K562 (cell line): ENCODE data around the gene CLCF1.
"Not testable (repeated sequence)": the region's sequence is repeated elsewhere in the genome, so short reads cannot be mapped to it uniquely, and the experiment has no call there.

Experiments used
- EHMT2 ChIP-seq: fragments of 450-650 bp; IDR thresholded peaks from 2 replicates; pipeline ENCODE4 v1.6.1; 2018; ENCODE audit warnings: antibody characterized with exemption
- FOXA3 ChIP-seq, 2 experiments: fragments of 450-650 bp in 1 of 2; sonication (generic) in 1 of 2; formaldehyde crosslinking; IDR thresholded peaks in 1 of 2; conservative IDR thresholded peaks in 1 of 2; 2 replicates each; pipeline versions ENCODE4 v1.4.0 to v1.8.0; 2020 to 2022; ENCODE audit warnings: mild to moderate bottlenecking in 2 of 2, missing genetic modification reagents in 1 of 2
- HDGF ChIP-seq: fragments of 450-650 bp; IDR thresholded peaks from 2 replicates; pipeline ENCODE4 v1.6.1; 2016
- NFXL1 ChIP-seq: fragments of 450-650 bp; formaldehyde crosslinking; IDR thresholded peaks from 2 replicates; pipeline ENCODE4 v1.4.0; 2021; ENCODE audit warnings: mild to moderate bottlenecking
- SP1 ChIP-seq: sonication (generic); formaldehyde crosslinking; IDR thresholded peaks from 2 replicates; pipeline ENCODE4 v1.8.1; 2022; ENCODE audit warnings: mild to moderate bottlenecking, missing genetic modification reagents
- ZNF274 ChIP-seq: IDR thresholded peaks from 2 replicates; pipeline ENCODE4 v1.6.1; 2011; ENCODE audit warnings: low read depth, mild to moderate bottlenecking, low read length, moderate library complexity, borderline replicate concordance
- TF ChIP-seq, protein P1 (sequence below), 2 experiments: IDR thresholded peaks in 1 of 2; conservative IDR thresholded peaks in 1 of 2; 2 replicates each; pipeline ENCODE4 v1.6.1; 2016; ENCODE audit warnings: low read depth in 2 of 2, mild to moderate bottlenecking in 1 of 2, missing compliant biosample characterization in 1 of 2, missing genetic modification characterization in 1 of 2, moderate library complexity in 1 of 2
- TF ChIP-seq, protein P2 (sequence below), 3 experiments: IDR thresholded peaks in 2 of 3; conservative IDR thresholded peaks in 1 of 3; 2 replicates each; pipeline ENCODE4 v1.5.1; 2011 to 2012; ENCODE audit warnings: low read length in 3 of 3, mild to moderate bottlenecking in 3 of 3, control low read depth in 2 of 3, improper control_type of control experiment in 1 of 3, inconsistent platforms in 1 of 3, low read depth in 1 of 3, mixed read lengths in 1 of 3, moderate library complexity in 1 of 3; ENCODE audit not compliant: insufficient read depth in 2 of 3
- TF ChIP-seq, protein P3 (sequence below): fragments of 450-650 bp; formaldehyde crosslinking; IDR thresholded peaks from 2 replicates; pipeline ENCODE4 v1.4.0; 2020; ENCODE audit warnings: mild to moderate bottlenecking, moderate library complexity

DNA sequence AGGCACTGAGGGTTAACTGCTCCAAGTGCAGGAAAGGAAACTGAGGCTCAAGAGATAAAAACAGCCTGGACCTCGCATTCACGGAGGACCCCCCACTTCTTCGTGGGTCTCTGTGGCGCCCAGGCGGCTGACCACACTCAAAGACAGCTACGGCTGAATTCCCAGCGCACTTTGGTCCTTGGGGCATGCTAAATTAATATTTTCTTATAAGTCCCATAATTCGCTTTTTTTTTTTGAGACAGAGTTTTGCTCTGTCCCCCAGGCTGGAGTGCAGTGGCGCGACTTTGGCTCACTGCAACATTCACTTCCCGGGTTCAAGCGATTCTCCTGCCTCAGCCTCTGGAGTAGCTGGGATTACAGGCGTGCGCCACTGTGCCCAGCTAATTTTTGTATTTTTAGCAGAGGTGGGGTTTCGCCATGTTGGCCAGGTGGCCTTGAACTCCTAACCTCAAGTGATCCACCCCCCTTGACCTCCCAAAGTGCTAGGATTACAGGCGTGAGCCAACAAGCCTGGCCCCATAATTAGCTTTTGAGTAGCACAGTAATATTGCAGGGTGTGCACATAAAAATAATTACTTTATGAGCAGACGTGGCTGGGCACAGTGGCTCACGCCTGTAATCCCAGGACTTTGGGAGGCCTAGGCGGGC, 28.9 kb upstream of the CLCF1 start:
- TF ChIP-seq, protein P1, sequence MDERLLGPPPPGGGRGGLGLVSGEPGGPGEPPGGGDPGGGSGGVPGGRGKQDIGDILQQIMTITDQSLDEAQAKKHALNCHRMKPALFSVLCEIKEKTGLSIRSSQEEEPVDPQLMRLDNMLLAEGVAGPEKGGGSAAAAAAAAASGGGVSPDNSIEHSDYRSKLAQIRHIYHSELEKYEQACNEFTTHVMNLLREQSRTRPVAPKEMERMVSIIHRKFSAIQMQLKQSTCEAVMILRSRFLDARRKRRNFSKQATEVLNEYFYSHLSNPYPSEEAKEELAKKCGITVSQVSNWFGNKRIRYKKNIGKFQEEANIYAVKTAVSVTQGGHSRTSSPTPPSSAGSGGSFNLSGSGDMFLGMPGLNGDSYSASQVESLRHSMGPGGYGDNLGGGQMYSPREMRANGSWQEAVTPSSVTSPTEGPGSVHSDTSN (CRISPR knock-in tag; IDR thresholded peaks at IDR 0.05; ENCODE audit: low read depth) = not testable (repeated sequence)
- TF ChIP-seq, protein P1 (tag; conservative IDR thresholded peaks at IDR 0.05; ENCODE audit: low read depth) = not testable (repeated sequence)
- peak; percentile 29; the same call in 1 of the 2 replicates for TF ChIP-seq SP1 (CRISPR knock-in tag)
- TF ChIP-seq ZNF274; NFXL1 (CRISPR knock-in tag); EHMT2; FOXA3 (CRISPR knock-in tag; conservative IDR thresholded peaks at IDR 0.05 in 1 of 2, IDR thresholded peaks at IDR 0.05 in 1 of 2); HDGF: not testable (repeated sequence)
- TF ChIP-seq, protein P2, sequence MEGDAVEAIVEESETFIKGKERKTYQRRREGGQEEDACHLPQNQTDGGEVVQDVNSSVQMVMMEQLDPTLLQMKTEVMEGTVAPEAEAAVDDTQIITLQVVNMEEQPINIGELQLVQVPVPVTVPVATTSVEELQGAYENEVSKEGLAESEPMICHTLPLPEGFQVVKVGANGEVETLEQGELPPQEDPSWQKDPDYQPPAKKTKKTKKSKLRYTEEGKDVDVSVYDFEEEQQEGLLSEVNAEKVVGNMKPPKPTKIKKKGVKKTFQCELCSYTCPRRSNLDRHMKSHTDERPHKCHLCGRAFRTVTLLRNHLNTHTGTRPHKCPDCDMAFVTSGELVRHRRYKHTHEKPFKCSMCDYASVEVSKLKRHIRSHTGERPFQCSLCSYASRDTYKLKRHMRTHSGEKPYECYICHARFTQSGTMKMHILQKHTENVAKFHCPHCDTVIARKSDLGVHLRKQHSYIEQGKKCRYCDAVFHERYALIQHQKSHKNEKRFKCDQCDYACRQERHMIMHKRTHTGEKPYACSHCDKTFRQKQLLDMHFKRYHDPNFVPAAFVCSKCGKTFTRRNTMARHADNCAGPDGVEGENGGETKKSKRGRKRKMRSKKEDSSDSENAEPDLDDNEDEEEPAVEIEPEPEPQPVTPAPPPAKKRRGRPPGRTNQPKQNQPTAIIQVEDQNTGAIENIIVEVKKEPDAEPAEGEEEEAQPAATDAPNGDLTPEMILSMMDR (IDR thresholded peaks at IDR 0.05 in 2 of 3, conservative IDR thresholded peaks at IDR 0.05 in 1 of 3; ENCODE audit: insufficient read depth in 2 of 3, low read depth in 1 of 3, low read length in 3 of 3) = not testable (repeated sequence)
- TF ChIP-seq, protein P3, sequence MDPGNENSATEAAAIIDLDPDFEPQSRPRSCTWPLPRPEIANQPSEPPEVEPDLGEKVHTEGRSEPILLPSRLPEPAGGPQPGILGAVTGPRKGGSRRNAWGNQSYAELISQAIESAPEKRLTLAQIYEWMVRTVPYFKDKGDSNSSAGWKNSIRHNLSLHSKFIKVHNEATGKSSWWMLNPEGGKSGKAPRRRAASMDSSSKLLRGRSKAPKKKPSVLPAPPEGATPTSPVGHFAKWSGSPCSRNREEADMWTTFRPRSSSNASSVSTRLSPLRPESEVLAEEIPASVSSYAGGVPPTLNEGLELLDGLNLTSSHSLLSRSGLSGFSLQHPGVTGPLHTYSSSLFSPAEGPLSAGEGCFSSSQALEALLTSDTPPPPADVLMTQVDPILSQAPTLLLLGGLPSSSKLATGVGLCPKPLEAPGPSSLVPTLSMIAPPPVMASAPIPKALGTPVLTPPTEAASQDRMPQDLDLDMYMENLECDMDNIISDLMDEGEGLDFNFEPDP (CRISPR knock-in tag) = not testable (repeated sequence)
